A549 (cell line): ENCODE results near the gene SPINK8.

Source experiments
- CBX2 ChIP-seq: fragments of 200-600 bp; sonication (generic); IDR thresholded peaks from 2 replicates; pipeline ENCODE4 v1.6.1; 2016; ENCODE audit warnings: low read depth, mild to moderate bottlenecking, borderline replicate concordance
- EP300 ChIP-seq, 2 experiments: fragments of >200 bp; sonication (Bioruptor Twin); formaldehyde crosslinking; IDR thresholded peaks; 2 replicates in 1 of 2; 3 replicates in 1 of 2; pipeline ENCODE4 v1.6.1; 2016 to 2017
- MAFK ChIP-seq: fragments of 450-650 bp; IDR thresholded peaks from 2 replicates; pipeline ENCODE4 v1.6.1; 2014; ENCODE audit not compliant: partially characterized antibody
- POLR2A ChIP-seq: IDR thresholded peaks from 2 replicates; pipeline ENCODE4 v1.6.1; 2012; ENCODE audit warnings: mild to moderate bottlenecking, low read length
- TF ChIP-seq, protein P1 (sequence below): fragments of 250-450 bp; sonication (Bioruptor Pico); IDR thresholded peaks from 2 replicates; pipeline ENCODE4 v1.5.0; 2021; ENCODE audit warnings: mild to moderate bottlenecking, moderate library complexity, borderline replicate concordance
- TF ChIP-seq, protein P2 (sequence below): fragments of >200 bp; sonication (Bioruptor Twin); formaldehyde crosslinking; IDR thresholded peaks from 3 replicates; pipeline ENCODE4 v1.5.1; 2016

DNA sequence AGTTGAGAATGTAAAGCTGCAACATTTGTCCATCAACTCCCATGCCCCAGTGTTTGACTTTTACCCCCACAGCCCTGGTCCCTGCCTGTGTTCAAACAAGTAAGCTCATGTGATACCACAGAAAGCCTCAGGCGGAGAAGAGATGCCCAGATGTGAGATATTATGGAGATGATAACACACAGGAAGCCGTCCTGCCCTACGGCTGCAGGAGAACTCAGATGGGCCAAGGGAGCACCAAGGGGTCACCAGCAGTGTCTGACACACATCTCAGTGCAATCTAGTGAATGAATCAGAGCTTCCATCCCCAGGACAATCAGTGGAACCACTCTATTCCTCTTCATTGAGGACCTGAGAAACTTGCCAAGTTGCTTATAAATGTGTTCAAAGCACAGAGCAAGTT lies 14.0 kb upstream of the SPINK8 start:
- TF ChIP-seq, protein P1, sequence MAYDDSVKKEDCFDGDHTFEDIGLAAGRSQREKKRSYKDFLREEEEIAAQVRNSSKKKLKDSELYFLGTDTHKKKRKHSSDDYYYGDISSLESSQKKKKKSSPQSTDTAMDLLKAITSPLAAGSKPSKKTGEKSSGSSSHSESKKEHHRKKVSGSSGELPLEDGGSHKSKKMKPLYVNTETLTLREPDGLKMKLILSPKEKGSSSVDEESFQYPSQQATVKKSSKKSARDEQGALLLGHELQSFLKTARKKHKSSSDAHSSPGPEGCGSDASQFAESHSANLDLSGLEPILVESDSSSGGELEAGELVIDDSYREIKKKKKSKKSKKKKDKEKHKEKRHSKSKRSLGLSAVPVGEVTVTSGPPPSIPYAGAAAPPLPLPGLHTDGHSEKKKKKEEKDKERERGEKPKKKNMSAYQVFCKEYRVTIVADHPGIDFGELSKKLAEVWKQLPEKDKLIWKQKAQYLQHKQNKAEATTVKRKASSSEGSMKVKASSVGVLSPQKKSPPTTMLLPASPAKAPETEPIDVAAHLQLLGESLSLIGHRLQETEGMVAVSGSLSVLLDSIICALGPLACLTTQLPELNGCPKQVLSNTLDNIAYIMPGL (CRISPR knock-in tag) = no peak
- TF ChIP-seq, protein P2, sequence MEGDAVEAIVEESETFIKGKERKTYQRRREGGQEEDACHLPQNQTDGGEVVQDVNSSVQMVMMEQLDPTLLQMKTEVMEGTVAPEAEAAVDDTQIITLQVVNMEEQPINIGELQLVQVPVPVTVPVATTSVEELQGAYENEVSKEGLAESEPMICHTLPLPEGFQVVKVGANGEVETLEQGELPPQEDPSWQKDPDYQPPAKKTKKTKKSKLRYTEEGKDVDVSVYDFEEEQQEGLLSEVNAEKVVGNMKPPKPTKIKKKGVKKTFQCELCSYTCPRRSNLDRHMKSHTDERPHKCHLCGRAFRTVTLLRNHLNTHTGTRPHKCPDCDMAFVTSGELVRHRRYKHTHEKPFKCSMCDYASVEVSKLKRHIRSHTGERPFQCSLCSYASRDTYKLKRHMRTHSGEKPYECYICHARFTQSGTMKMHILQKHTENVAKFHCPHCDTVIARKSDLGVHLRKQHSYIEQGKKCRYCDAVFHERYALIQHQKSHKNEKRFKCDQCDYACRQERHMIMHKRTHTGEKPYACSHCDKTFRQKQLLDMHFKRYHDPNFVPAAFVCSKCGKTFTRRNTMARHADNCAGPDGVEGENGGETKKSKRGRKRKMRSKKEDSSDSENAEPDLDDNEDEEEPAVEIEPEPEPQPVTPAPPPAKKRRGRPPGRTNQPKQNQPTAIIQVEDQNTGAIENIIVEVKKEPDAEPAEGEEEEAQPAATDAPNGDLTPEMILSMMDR = no peak
- TF ChIP-seq EP300 (IDR thresholded peaks at IDR 0.05) (no peak), POLR2A (no peak), MAFK (no peak), CBX2 (no peak)
